HFFc6 (cell line): ENCODE measurements around the gene SKAP1. TPM values are rescaled to one million over a fixed set of nuclear protein-coding genes. Genes with fewer than 3 reads are reported as not detected.

Experiments used
- DNase-seq: peaks from one replicate; pipeline ENCODE4 v3.0.0-alpha.2; 2018
- H3K27ac Mint-ChIP-seq: 2 replicates; pipeline ENCODE4 v1.8.0; 2020; ENCODE audit warnings: mild to moderate bottlenecking, mixed read lengths
- H3K27me3 Mint-ChIP-seq: 2 replicates; pipeline ENCODE4 v1.8.0; 2021; ENCODE audit warnings: mild to moderate bottlenecking, moderate library complexity, mixed read lengths; ENCODE audit not compliant: insufficient read depth
- H3K36me3 Mint-ChIP-seq: 2 replicates; pipeline ENCODE4 v1.8.0; 2021; ENCODE audit warnings: low read depth, mixed read lengths
- H3K4me1 Mint-ChIP-seq: 2 replicates; pipeline ENCODE4 v1.8.0; 2020; ENCODE audit warnings: low read depth, mixed read lengths
- H3K4me3 Mint-ChIP-seq: 2 replicates; pipeline ENCODE4 v1.8.0; 2020; ENCODE audit warnings: mild to moderate bottlenecking, moderate library complexity, mixed read lengths
- H3K9me3 Mint-ChIP-seq: 2 replicates; pipeline ENCODE4 v1.8.0; 2020; ENCODE audit warnings: mild to moderate bottlenecking, mixed read lengths
- microRNA-seq: library from miRNA; unstranded; fragments of <30 nt; microRNA quantifications from one replicate; pipeline ENCODE4, GENCODE V29; 2019
- total RNA-seq, 6 experiments: library from RNA; stranded (reverse); fragmentation: NEBNext Ultra II Directional; extraction: Animal tissue kit (Norgen Biotek cat#: 25700); gene quantifications; 2 replicates in 1 of 6; 3 replicates in 5 of 6; pipeline ENCODE4 v1.2.3, GENCODE V29; 2021
- TF ChIP-seq, protein P1 (sequence below): fragments of 200-600 bp; sonication (generic); IDR thresholded peaks from 2 replicates; pipeline ENCODE4 v1.5.0; 2021; ENCODE audit warnings: antibody characterized with exemption, mild to moderate bottlenecking

Gene SKAP1
- total RNA-seq, 6 experiments from 2014 or later, result not detected

DNA sequence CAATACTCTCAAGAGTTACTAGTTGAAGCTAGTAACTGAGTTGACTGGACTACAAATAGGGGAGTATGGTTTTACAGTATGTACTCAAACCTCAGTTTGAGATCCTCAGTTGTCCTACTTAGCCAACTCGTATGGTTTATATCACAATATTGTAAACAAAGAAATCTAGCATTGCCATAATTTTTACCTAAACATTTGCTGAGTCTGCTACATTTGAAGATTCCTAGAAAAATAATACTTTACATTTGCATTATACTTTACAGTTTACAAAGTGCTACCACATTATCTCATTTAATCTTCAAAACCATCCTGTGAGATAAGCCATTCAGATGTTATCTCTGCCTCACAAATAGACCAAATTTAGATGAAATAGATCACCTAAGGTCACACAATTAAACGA, 345.1 kb downstream of the SKAP1 start:
- H3K27ac Mint-ChIP-seq, result no peak overlapping the region
- peaks cover 5% of the 10 kb centered on the region; the same call in 1 of the 2 replicates for H3K36me3 Mint-ChIP-seq
- no peaks in the 10 kb centered on the region for H3K27me3 Mint-ChIP-seq
- TF ChIP-seq, protein P1, sequence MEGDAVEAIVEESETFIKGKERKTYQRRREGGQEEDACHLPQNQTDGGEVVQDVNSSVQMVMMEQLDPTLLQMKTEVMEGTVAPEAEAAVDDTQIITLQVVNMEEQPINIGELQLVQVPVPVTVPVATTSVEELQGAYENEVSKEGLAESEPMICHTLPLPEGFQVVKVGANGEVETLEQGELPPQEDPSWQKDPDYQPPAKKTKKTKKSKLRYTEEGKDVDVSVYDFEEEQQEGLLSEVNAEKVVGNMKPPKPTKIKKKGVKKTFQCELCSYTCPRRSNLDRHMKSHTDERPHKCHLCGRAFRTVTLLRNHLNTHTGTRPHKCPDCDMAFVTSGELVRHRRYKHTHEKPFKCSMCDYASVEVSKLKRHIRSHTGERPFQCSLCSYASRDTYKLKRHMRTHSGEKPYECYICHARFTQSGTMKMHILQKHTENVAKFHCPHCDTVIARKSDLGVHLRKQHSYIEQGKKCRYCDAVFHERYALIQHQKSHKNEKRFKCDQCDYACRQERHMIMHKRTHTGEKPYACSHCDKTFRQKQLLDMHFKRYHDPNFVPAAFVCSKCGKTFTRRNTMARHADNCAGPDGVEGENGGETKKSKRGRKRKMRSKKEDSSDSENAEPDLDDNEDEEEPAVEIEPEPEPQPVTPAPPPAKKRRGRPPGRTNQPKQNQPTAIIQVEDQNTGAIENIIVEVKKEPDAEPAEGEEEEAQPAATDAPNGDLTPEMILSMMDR, result no peak
- H3K9me3 Mint-ChIP-seq, result no peaks in the 10 kb centered on the region
- H3K4me1 Mint-ChIP-seq, result no peaks in the 10 kb centered on the region
- no peak for DNase-seq
- H3K4me3 Mint-ChIP-seq, result no peak overlapping the region

Small RNAs within 50 kb of the gene (microRNA-seq; reads per million reads assigned to microRNA genes)
- not detected for gene MIR1203

Other genes starting within 250 kb of the SKAP1 start
- gene HOXB1, start 100.8 kb upstream of the SKAP1 start, total RNA-seq, result not detected
- gene HOXB2, start 114.9 kb upstream of the SKAP1 start, total RNA-seq, result not detected
- gene HOXB4, start 148.1 kb upstream of the SKAP1 start, total RNA-seq, result not detected
- not detected for gene HOXB3, start 160.0 kb upstream of the SKAP1 start, total RNA-seq
- not detected for gene HOXB5, start 163.6 kb upstream of the SKAP1 start, total RNA-seq
- not detected for gene HOXB6, start 174.8 kb upstream of the SKAP1 start, total RNA-seq
- not detected for gene HOXB7, start 180.8 kb upstream of the SKAP1 start, total RNA-seq
- not detected for gene HOXB8, start 185.1 kb upstream of the SKAP1 start, total RNA-seq
- gene HOXB9, start 196.1 kb upstream of the SKAP1 start, total RNA-seq, result not detected